GM23248 (cell line): ENCODE data around the gene ROR1.

ENCODE experiments used
- EZH2 ChIP-seq: fragments of 200-600 bp; sonication (generic); IDR thresholded peaks from 2 replicates; pipeline ENCODE4 v1.6.1; 2018; ENCODE audit warnings: antibody characterized with exemption, mild to moderate bottlenecking; ENCODE audit not compliant: insufficient read depth, poor library complexity, severe bottlenecking
- EZH2phosphoT487 ChIP-seq: fragments of 200-600 bp; sonication (generic); IDR thresholded peaks from 2 replicates; pipeline ENCODE4 v1.6.1; 2018; ENCODE audit warnings: antibody characterized with exemption, moderate library complexity, mild to moderate bottlenecking, low read depth; ENCODE audit not compliant: insufficient read depth

- TF ChIP-seq EZH2 = no peak
- no peak for TF ChIP-seq EZH2phosphoT487
Measured at GRCh38 chr1:63894627-63895265, 120.9 kb downstream of the ROR1 start.
